NOMO-1 treated with DMSO at 0.1 percent for 48 hours (cell line): ENCODE data around the gene SACM1L.

ENCODE experiments used
- DNase-seq: peaks from one replicate; lab custom pipeline; 2025; ENCODE audit not compliant: unreplicated experiment; lab: John Stamatoyannopoulos, UW

SACM1L gene

GRCh38 chr3:45688882-45689786 is at the start of gene SACM1L:
TSS of gene SACM1L (plus strand) at chr3:45689396. CDS start at chr3:45689466, 70 bp downstream.
- peak; percentile 99 for DNase-seq

GRCh38 chr3:45640091-45640507 is 49.1 kb upstream of the SACM1L start:
- DNase-seq, result peak; percentile 93

DNA sequence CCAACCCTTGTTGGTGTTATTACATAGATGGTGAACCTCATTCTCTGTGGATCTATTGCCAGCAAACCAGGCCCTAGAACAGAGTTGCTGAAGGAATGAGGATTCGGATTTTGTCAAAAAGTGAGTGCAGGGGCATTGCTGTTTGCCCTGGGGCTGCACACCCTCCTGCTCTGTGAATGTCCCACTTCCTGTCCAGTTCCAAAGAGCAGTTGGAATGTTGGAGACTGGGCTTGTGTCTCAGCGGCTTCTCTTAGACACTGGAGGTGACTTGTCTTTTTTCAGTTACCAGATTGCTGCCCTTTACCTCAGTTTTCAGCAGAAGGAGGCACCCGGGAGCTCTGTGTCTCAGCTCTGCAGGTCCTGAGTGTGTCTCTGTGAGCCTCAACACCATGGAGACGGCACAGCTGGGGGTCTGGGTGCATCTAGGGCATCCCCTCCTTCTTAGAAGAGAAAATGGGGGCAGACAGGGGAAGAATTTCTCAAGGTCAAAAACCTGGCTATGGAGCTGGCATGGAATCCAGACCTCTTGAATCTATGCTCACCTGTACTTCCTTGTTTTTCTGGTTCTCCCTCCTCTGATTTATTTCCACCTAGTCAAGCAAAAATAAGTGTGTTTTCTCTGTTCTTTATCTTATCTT is 48.4 kb upstream of the SACM1L start:
- no peak for DNase-seq

DNA sequence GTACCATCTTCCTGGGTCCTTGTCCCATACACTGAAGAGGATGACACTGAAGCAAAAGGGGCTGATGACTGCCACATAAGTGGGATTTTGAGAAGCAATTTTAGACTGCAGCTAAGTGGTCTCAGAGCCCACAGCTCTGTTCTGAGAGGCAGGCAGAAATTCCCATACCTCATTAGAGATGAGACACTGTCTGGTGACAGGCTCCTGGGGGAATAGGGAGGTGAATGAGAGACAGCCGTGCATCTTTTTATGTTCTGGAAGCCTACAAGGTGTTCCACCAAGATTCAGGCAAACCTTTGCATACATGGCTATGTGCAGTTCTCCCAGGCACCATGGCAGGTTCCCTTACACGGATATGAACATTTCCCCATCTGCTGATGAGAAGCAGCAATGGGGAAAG is 47.4 kb upstream of the SACM1L start:
- no peak for DNase-seq

- DNase-seq, result no peak
Observed at GRCh38 chr3:45642731-45643152, 46.5 kb upstream of the SACM1L start.

DNA sequence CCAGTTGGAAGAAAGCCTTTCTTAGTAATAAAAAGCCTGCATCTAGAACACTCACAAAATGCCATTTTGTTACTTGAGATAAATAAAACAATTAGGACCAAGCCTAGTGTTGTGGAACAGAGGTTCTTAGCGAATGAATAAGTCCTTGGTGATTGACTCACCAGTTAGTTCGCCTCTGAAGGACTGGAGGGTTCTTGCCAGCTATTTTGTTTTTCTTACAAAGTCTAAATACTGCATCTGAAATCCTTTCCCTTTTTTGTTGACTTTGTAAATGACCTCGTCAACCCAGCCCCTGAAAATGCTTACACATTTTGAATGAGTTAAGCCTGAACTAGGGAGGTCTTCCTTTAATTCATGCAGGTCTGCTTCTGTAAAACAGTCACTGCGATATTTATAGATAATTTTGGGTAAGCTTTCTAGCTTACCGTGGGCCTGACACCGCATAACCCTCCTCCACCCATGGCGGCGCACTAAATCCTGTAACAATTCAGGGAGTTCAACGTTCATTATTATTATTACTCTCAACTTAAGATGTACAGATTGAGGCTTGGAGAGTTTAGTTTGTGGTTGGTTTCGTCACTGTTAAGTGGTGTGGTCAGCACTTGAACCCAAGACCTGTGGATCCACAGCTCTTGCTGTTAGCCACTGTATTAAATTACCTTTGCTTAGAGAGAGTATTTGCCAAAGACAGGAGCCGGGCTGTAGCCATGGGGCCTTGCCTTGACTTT is 45.0 kb upstream of the SACM1L start:
- no peak for DNase-seq

DNA sequence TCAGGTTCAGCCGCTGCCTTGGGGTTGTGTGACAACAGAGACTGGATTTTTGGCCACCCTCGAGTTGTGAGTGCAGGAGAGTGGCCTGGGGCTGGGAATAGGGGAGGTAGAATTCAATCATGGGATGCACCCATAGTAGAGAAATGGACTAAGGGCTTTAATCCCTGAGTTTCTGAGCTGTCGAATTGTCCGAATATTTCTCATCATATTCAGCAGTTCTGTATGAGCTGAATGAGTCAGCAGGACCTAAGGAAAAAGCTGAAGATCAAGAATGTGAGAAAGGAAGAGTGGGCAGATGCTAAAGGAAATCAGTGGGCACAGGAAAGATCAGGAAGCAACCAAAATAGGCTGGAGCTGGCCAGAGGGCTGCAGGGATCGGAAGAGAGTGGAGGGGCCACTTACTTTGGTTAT is 44.4 kb upstream of the SACM1L start:
- no peak for DNase-seq

GRCh38 chr3:45646051-45646585 is 43.1 kb upstream of the SACM1L start:
- DNase-seq, result peak; percentile 22

DNA sequence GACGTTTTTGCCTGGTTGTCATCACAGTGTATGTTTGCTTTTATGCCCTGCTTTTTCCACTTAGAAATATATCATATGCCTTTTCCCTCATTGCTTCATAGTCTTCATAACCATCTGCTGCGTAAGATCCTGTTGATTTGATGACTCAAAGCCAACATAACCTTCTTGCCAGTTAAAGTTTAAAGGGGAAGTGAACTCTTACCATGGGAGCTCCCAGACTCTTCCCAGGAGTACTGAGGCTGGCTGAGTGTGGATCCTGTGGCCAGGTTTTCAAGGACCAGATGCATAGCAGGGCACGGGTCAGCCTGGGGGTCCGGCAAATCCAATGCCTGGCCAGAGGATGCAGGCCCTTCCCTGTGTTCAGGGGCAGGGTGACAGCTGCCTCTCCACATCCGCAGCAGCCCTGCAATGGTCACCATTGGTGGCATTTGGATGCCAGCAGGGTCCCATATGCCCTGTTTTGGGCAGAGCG is 42.0 kb upstream of the SACM1L start:
- DNase-seq, result peak; percentile 95

DNA sequence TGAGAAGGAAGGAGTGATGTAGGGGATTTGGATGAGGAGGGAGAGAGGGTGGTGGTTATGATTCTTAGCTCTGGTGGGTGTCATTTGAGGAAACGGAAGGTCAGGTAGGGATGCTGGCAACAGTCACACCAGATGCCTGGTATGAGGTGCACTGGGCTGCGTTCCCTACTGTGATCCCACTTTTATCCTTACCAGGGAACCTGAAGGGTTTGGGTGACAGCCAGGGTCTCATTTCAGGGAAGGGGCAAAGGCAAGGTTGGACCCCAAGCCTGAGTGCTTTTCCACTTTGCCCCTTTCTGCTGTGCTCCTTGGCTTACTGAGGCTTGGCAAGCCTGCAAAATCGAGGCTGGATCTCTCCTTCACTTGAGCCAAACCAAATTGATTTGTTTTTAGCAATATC is 36.0 kb upstream of the SACM1L start:
- no peak for DNase-seq

DNA sequence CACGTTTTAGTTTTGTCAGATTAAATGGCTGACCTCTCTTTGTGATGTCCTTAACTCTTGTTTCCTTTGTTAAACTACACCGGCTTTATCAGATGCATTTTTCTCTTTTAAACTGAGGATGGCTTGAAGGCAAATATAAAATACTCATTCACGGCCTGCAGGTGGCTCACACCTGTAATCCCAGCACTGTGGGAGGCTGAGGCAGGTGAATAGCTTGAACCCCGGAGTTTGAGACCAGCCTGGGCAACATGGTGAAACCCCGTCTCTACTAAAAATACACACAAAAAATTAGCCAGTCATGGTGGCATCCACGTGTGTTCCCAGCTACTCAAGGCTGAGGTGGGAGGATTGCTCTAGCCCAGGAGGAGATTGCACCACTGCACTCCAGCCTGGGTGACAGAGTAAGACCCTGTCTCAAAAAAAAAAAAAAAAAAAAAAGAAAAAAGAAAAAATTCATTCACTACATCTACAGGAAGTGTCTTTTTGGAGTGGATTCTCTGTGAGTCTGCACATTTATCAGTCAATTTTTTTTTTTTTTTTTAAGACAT is 34.7 kb upstream of the SACM1L start:
- DNase-seq, result peak; percentile 40

DNA sequence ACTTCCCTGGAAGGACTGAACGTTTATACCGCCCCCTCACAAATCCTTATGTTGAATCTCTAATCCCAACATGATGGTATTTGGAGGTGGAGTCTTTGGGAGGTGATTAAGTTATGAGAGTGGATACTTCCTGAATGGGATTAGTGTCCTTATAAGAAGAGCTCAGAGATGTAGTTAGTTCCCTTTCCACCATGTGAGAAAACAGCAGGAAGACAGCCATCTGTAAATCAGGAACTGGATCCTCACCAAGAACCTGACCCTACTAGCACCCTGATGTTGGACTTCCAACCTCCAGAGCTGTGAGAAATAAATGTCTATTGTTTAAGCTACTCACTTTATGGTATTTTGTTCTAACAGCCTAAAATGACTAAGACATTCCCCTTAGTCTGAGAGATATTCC is 33.3 kb upstream of the SACM1L start:
- no peak for DNase-seq

DNA sequence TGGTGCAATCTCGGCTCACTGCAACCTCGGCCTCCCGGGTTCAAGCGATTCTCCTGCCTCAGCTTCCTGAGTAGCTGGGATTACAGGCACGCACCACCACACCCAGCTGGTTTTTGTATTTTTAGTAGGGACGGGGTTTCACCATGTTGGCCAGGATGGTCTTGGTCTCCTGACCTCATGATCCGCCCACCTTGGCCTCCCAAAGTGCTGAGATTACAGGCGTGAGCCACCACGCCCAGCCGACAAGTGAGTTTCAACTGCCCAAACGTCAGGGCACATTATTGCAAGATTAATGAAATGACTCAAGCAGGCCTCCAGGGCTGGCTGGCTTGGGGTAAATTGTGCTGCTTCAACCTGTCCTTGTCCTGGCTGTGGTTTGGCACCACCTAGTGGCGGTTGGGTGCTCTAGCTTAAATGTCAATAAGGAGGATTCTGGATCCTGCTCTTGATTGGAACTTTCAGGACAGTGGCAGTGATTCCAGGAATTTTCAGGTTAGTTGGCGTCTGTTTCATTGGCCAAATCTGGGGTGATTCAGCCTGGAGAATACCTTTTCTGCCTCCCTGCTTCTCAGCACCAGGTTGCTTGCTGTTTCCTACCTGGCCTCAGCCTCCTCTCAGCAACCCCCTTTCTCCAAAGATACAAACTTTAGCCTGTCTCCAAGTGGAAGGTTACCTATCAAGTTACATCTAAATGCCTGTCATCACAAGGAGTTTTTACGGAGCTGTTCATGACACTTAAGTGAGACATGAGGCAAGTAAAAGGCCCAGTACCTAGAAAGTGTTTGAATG is 32.4 kb upstream of the SACM1L start:
- peak; percentile 91 for DNase-seq

DNA sequence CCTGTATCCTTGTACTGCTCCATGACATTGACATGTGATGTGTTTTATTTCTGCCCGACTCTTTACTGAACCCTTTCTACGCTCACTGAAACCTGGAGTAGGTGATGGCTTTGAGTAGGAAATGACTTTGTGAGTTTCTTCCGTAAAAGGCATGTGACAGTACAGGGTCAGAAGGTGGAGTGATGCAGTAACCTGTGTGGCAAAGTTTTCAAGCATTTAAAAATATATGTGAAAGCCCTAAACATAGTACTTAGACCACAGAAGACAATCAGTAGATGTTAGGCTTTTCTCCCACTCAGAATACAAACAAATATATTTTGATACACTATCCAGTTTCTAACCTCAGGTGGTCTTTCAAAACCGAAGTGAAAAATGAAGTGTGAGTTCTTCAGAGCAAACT is 31.3 kb upstream of the SACM1L start:
- DNase-seq, result no peak

- DNase-seq, result no peak
Observed at GRCh38 chr3:45659661-45660566, 29.3 kb upstream of the SACM1L start.

DNA sequence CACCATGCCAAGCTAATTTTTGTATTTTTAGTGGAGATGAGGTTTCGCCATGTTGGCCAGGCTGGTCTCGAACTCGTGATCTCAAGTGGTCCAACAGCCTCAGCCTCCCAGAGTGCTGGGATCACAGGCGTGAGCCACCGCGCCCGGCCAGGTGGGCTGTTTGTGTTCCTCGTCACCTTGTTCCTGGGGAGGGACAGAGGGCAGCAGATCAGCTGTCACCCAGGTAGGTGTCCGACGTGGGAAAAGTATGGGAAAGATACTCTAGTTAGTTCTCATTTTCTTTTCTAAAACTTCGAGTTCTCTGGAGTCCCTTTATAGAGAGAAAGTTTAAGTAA is 28.7 kb upstream of the SACM1L start:
- DNase-seq, result no peak

DNA sequence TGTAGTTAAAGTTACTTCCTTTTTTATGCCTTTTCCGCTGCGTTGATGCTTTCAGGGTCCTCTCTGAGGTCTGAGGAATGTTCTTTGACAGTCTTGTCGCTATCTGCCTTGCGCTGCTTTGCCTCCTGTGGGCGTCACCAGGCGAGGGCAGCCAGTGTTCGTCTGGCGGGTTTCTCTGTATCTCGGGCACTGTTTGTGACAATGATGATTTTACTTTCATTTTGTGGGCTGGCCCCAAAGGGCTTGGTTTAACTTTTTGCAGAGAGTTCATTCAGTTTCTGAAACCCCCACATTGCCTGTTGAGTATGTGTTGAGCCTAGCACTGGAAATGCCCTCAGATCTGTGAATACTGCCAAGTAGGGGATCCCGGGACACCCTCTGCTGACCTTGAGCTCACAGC is 24.6 kb upstream of the SACM1L start:
- DNase-seq, result no peak

DNA sequence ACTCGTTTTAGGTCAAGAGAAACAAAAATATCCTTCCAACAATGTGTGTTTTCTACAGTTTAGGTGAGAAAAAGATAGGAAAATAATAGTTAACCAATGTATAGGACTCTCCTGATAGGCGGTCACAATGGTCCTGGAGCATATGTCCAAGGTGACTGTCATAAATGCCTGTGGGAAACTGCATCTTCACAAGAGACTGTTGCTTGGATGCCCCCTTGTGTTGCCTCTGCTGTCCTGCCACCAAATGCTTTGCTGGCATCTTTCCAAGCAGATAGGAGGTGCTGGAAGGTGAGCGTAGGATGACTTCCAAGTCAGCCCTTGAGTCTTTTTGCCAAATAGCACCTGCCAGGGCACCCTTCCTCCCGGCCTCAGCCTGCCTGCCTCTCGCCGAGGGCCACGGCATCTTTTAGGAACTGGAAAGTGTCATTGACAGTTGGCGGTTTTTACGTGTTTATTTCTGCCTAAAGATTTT is 24.1 kb upstream of the SACM1L start:
- DNase-seq, result peak; percentile 16

DNA sequence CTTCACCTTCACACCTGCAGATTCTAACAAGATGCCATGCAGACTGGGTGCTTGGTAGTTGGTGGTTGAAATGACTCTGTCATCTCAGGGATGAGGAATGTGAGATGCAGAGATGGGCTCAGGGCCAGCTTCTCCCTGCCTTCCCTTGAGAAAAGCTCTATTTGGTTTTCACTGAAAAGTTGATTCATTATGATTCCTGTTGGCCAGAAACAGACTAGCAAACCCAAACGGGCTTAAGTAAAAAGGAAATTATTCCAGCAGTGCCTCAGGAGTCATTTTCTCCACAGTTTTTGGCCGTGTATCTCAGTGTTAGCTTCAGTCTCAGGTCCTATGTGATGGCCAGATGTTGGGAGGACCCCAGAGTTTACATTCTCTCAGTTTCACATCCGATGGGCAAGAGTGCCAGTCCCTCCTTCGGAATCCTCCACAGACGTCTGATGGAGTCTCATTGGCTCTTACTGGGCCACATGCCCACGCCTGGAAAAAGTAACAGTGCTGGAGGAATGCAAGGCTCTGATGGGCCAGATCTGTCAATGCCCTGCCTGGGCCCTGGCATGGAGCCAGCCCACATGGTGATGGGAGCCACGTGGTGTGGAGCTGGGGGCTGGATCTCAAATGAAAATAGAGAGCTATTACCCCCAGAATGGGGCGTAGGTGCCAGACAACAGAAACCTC is 22.3 kb upstream of the SACM1L start:
- DNase-seq, result no peak
